ENCODE measurements around the gene PPP1R14C. TPM values are rescaled to one million over a fixed set of nuclear protein-coding genes. Genes with fewer than 3 reads are reported as not detected.

Gene PPP1R14C
- total RNA-seq, 1 donor from 2014 or later: 0.98 TPM

GRCh38 chr6:150273457-150274309 lies 130.8 kb downstream of the PPP1R14C start:
- H3K4me1 Mint-ChIP-seq (ENCODE audit: low read depth): no peaks in the 10 kb centered on the region
- no peak overlapping the region for H3K4me3 Mint-ChIP-seq (ENCODE audit: low read depth)
- no peaks in the 10 kb centered on the region for H3K9me3 Mint-ChIP-seq (ENCODE audit: low read depth)

GRCh38 chr6:150275489-150275888 lies 132.6 kb downstream of the PPP1R14C start:
- no peaks in the 10 kb centered on the region for H3K9me3 Mint-ChIP-seq (ENCODE audit: low read depth)
- H3K27me3 Mint-ChIP-seq: peaks cover 10% of the 10 kb centered on the region
- DNase-seq (ENCODE audit: low spot score, unreplicated experiment): no peak
- H3K4me1 Mint-ChIP-seq (ENCODE audit: low read depth): no peaks in the 10 kb centered on the region
- no peaks in the 10 kb centered on the region for H3K36me3 Mint-ChIP-seq (ENCODE audit: insufficient read depth)
- no peak for TF ChIP-seq CTCF (IDR thresholded peaks at IDR 0.05; ENCODE audit: unreplicated experiment)
- no peak overlapping the region for H3K4me3 Mint-ChIP-seq (ENCODE audit: low read depth)
- no peak overlapping the region for H3K27ac Mint-ChIP-seq

More at GRCh38 chr6:150273457-150274309, 130.8 kb downstream of the PPP1R14C start:
- no peak for DNase-seq (ENCODE audit: low spot score, unreplicated experiment)
- H3K27ac Mint-ChIP-seq: no peak overlapping the region
- peaks cover 5% of the 10 kb centered on the region for H3K27me3 Mint-ChIP-seq
- no peak for TF ChIP-seq CTCF (IDR thresholded peaks at IDR 0.05; ENCODE audit: unreplicated experiment)
- no peaks in the 10 kb centered on the region for H3K36me3 Mint-ChIP-seq (ENCODE audit: insufficient read depth)

GRCh38 chr6:150276168-150276936 lies 133.5 kb downstream of the PPP1R14C start:
- Mint-ChIP-seq H3K4me1 (ENCODE audit: low read depth) (no peaks in the 10 kb centered on the region), H3K36me3 (ENCODE audit: insufficient read depth) (no peaks in the 10 kb centered on the region), H3K27ac (no peak overlapping the region), H3K9me3 (ENCODE audit: low read depth) (no peaks in the 10 kb centered on the region), H3K4me3 (ENCODE audit: low read depth) (no peak overlapping the region), H3K27me3 (peaks cover 13% of the 10 kb centered on the region)
- no peak for TF ChIP-seq CTCF (IDR thresholded peaks at IDR 0.05; ENCODE audit: unreplicated experiment)
- DNase-seq (ENCODE audit: low spot score, unreplicated experiment): no peak

- Mint-ChIP-seq H3K27ac (no peak overlapping the region), H3K9me3 (ENCODE audit: low read depth) (no peaks in the 10 kb centered on the region), H3K4me1 (ENCODE audit: low read depth) (no peaks in the 10 kb centered on the region), H3K36me3 (ENCODE audit: insufficient read depth) (no peaks in the 10 kb centered on the region), H3K4me3 (ENCODE audit: low read depth) (no peak overlapping the region), H3K27me3 (peaks cover 13% of the 10 kb centered on the region)
- DNase-seq (ENCODE audit: low spot score, unreplicated experiment): no peak
- no peak for TF ChIP-seq CTCF (IDR thresholded peaks at IDR 0.05; ENCODE audit: unreplicated experiment)
Measured at GRCh38 chr6:150276937-150277742, 134.3 kb downstream of the PPP1R14C start.

GRCh38 chr6:150279533-150279932 lies 136.7 kb downstream of the PPP1R14C start:
- H3K27me3 Mint-ChIP-seq: peaks cover 15% of the 10 kb centered on the region

More at GRCh38 chr6:150279533-150279932, 136.7 kb downstream of the PPP1R14C start:
- no peak overlapping the region for H3K27ac Mint-ChIP-seq
- no peak for DNase-seq (ENCODE audit: low spot score, unreplicated experiment)
- no peaks in the 10 kb centered on the region for H3K36me3 Mint-ChIP-seq (ENCODE audit: insufficient read depth)
- H3K9me3 Mint-ChIP-seq (ENCODE audit: low read depth): no peaks in the 10 kb centered on the region
- no peak overlapping the region for H3K4me3 Mint-ChIP-seq (ENCODE audit: low read depth)
- TF ChIP-seq CTCF (IDR thresholded peaks at IDR 0.05; ENCODE audit: unreplicated experiment): no peak
- H3K4me1 Mint-ChIP-seq (ENCODE audit: low read depth): no peaks in the 10 kb centered on the region
